OCI-LY1 (cell line): ENCODE results near the gene CRADD.

Experiments
- EZH2 ChIP-seq: fragments of 200-600 bp; sonication (generic), shearing (Covaris generic); IDR thresholded peaks from 2 replicates; pipeline ENCODE4 v1.8.0; 2017; ENCODE audit warnings: borderline replicate concordance, mixed run types, mild to moderate bottlenecking, antibody characterized with exemption, low read length, moderate library complexity, mixed read lengths
- TF ChIP-seq, protein P1 (sequence below): fragments of 200-600 bp; sonication (generic), shearing (Covaris generic); IDR thresholded peaks from 2 replicates; pipeline ENCODE4 v1.5.1; 2017; ENCODE audit warnings: mild to moderate bottlenecking, antibody characterized with exemption, low read length, moderate library complexity, mixed read lengths

DNA sequence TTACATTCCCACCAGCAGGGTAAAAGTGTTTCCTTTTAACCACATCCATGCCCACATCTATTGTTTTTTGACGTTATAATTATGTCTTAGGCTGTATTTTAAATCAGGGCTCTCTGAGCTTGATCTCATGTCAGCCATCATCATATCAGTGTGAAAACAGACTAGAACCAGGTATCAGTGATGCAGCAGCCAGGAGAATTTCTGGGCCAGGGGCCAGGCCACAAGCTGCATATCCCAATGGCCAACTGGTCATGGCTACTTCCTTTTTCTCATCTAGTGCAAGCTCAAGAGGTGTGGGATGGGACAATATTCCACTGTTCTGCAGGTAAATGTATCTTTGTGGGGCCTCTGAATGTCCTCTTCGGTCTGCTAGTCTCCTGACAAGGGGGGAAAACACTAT lies 125.1 kb downstream of the CRADD start:
- TF ChIP-seq, protein P1, sequence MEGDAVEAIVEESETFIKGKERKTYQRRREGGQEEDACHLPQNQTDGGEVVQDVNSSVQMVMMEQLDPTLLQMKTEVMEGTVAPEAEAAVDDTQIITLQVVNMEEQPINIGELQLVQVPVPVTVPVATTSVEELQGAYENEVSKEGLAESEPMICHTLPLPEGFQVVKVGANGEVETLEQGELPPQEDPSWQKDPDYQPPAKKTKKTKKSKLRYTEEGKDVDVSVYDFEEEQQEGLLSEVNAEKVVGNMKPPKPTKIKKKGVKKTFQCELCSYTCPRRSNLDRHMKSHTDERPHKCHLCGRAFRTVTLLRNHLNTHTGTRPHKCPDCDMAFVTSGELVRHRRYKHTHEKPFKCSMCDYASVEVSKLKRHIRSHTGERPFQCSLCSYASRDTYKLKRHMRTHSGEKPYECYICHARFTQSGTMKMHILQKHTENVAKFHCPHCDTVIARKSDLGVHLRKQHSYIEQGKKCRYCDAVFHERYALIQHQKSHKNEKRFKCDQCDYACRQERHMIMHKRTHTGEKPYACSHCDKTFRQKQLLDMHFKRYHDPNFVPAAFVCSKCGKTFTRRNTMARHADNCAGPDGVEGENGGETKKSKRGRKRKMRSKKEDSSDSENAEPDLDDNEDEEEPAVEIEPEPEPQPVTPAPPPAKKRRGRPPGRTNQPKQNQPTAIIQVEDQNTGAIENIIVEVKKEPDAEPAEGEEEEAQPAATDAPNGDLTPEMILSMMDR, result no peak
- no peak for TF ChIP-seq EZH2
